ENCODE results near the gene PXDN.

- TF ChIP-seq POLR2AphosphoS5 (IDR thresholded peaks at IDR 0.05; ENCODE audit: insufficient read depth, low read depth, low read length) (no peak), CTCF (IDR thresholded peaks at IDR 0.05; ENCODE audit: extremely low read depth in 1 of 2, insufficient read depth in 1 of 2, low read depth in 1 of 2, low read length in 2 of 2) (no peak), JUN (IDR thresholded peaks at IDR 0.05; ENCODE audit: borderline replicate concordance, insufficient read depth, insufficient read length, low read depth) (no peak), POLR2A (IDR thresholded peaks at IDR 0.05; ENCODE audit: low read depth, low read length) (no peak), MAX (IDR thresholded peaks at IDR 0.05; ENCODE audit: insufficient read depth, insufficient read length) (no peak), EZH2 (IDR thresholded peaks at IDR 0.05; ENCODE audit: borderline replicate concordance, low read depth, low read length, severe bottlenecking) (no peak)
Observed at GRCh38 chr2:1664076-1664605, 80.2 kb downstream of the PXDN start.
